Measurements from ENCODE around the gene TAF1C.

The TAF1C gene

GRCh38 chr16:84183911-84184591 lies 2.8 kb downstream of the TAF1C start:
- H3K4me3 Mint-ChIP-seq = no peak overlapping the region
- H3K36me3 Mint-ChIP-seq (ENCODE audit: low read depth) = peaks cover 13% of the 10 kb centered on the region
- peaks cover 10% of the 10 kb centered on the region for H3K4me1 Mint-ChIP-seq (ENCODE audit: low read depth)
- H3K27me3 Mint-ChIP-seq (ENCODE audit: low read depth) = no peaks in the 10 kb centered on the region
- DNase-seq (ENCODE audit: low spot score) = no peak
- no peak overlapping the region for H3K27ac Mint-ChIP-seq
- H3K9me3 Mint-ChIP-seq = no peaks in the 10 kb centered on the region

GRCh38 chr16:84183572-84183875 lies 3.3 kb downstream of the TAF1C start:
- H3K4me3 Mint-ChIP-seq = no peak overlapping the region
- H3K36me3 Mint-ChIP-seq (ENCODE audit: low read depth) = peaks cover 13% of the 10 kb centered on the region
- no peak for DNase-seq (ENCODE audit: low spot score)
- H3K27me3 Mint-ChIP-seq (ENCODE audit: low read depth) = no peaks in the 10 kb centered on the region
- no peaks in the 10 kb centered on the region for H3K9me3 Mint-ChIP-seq
- H3K27ac Mint-ChIP-seq = no peak overlapping the region
- peaks cover 10% of the 10 kb centered on the region for H3K4me1 Mint-ChIP-seq (ENCODE audit: low read depth)

GRCh38 chr16:84182680-84183571 lies 3.9 kb downstream of the TAF1C start:
- Mint-ChIP-seq H3K4me1 (ENCODE audit: low read depth) (peaks cover 10% of the 10 kb centered on the region), H3K27me3 (ENCODE audit: low read depth) (no peaks in the 10 kb centered on the region), H3K4me3 (no peak overlapping the region), H3K36me3 (ENCODE audit: low read depth) (peaks cover 16% of the 10 kb centered on the region), H3K9me3 (no peaks in the 10 kb centered on the region), H3K27ac (no peak overlapping the region)
- no peak for DNase-seq (ENCODE audit: low spot score)

- H3K27me3 Mint-ChIP-seq (ENCODE audit: low read depth) = no peaks in the 10 kb centered on the region
- no peaks in the 10 kb centered on the region for H3K9me3 Mint-ChIP-seq
- no peak for DNase-seq (ENCODE audit: low spot score)
- no peak overlapping the region for H3K4me3 Mint-ChIP-seq
- H3K4me1 Mint-ChIP-seq (ENCODE audit: low read depth) = peaks cover 9% of the 10 kb centered on the region
- peaks cover 19% of the 10 kb centered on the region for H3K36me3 Mint-ChIP-seq (ENCODE audit: low read depth)
- no peak overlapping the region for H3K27ac Mint-ChIP-seq
These were observed 4.8 kb downstream of the TAF1C start for GRCh38 chr16:84182104-84182503.

- Mint-ChIP-seq H3K9me3 (no peaks in the 10 kb centered on the region), H3K36me3 (ENCODE audit: low read depth) (peaks cover 16% of the 10 kb centered on the region), H3K27ac (no peak overlapping the region), H3K4me1 (ENCODE audit: low read depth) (peaks cover 7% of the 10 kb centered on the region), H3K4me3 (no peak overlapping the region), H3K27me3 (ENCODE audit: low read depth) (no peaks in the 10 kb centered on the region)
- DNase-seq (ENCODE audit: low spot score) = no peak
These were observed 5.5 kb downstream of the TAF1C start for GRCh38 chr16:84181144-84181915.

GRCh38 chr16:84180519-84181140 lies 6.2 kb downstream of the TAF1C start:
- Mint-ChIP-seq H3K4me3 (no peak overlapping the region), H3K9me3 (no peaks in the 10 kb centered on the region), H3K36me3 (ENCODE audit: low read depth) (peaks cover 16% of the 10 kb centered on the region), H3K27me3 (ENCODE audit: low read depth) (no peaks in the 10 kb centered on the region), H3K27ac (no peak overlapping the region), H3K4me1 (ENCODE audit: low read depth) (peaks cover 5% of the 10 kb centered on the region)
- no peak for DNase-seq (ENCODE audit: low spot score)

- no peaks in the 10 kb centered on the region for H3K27me3 Mint-ChIP-seq (ENCODE audit: low read depth)
- peaks cover 3% of the 10 kb centered on the region for H3K4me1 Mint-ChIP-seq (ENCODE audit: low read depth)
- H3K27ac Mint-ChIP-seq = no peak overlapping the region
- peaks cover 16% of the 10 kb centered on the region for H3K36me3 Mint-ChIP-seq (ENCODE audit: low read depth)
- H3K9me3 Mint-ChIP-seq = no peaks in the 10 kb centered on the region
- no peak for DNase-seq (ENCODE audit: low spot score)
- H3K4me3 Mint-ChIP-seq = no peak overlapping the region
These were observed 7.1 kb downstream of the TAF1C start for GRCh38 chr16:84179612-84180320.

- H3K27me3 Mint-ChIP-seq (ENCODE audit: low read depth) = no peaks in the 10 kb centered on the region
- H3K27ac Mint-ChIP-seq = no peak overlapping the region
- no peak for DNase-seq (ENCODE audit: low spot score)
- peaks cover 11% of the 10 kb centered on the region for H3K36me3 Mint-ChIP-seq (ENCODE audit: low read depth)
- no peak overlapping the region for H3K4me3 Mint-ChIP-seq
- H3K9me3 Mint-ChIP-seq = no peaks in the 10 kb centered on the region
- H3K4me1 Mint-ChIP-seq (ENCODE audit: low read depth) = peaks cover 3% of the 10 kb centered on the region
These were observed 7.8 kb downstream of the TAF1C start for GRCh38 chr16:84178892-84179611.

GRCh38 chr16:84178146-84178765 lies 8.6 kb downstream of the TAF1C start:
- Mint-ChIP-seq H3K4me3 (no peak overlapping the region), H3K9me3 (no peaks in the 10 kb centered on the region), H3K27me3 (ENCODE audit: low read depth) (no peaks in the 10 kb centered on the region), H3K36me3 (ENCODE audit: low read depth) (peaks cover 11% of the 10 kb centered on the region), H3K4me1 (ENCODE audit: low read depth) (peaks cover 3% of the 10 kb centered on the region), H3K27ac (no peak overlapping the region)
- DNase-seq (ENCODE audit: low spot score) = no peak

- peaks cover 7% of the 10 kb centered on the region for H3K36me3 Mint-ChIP-seq (ENCODE audit: low read depth)
- no peaks in the 10 kb centered on the region for H3K27me3 Mint-ChIP-seq (ENCODE audit: low read depth)
- no peaks in the 10 kb centered on the region for H3K9me3 Mint-ChIP-seq
- no peak overlapping the region for H3K4me3 Mint-ChIP-seq
- H3K27ac Mint-ChIP-seq = no peak overlapping the region
- DNase-seq (ENCODE audit: low spot score) = peak; percentile 30
- peaks cover 3% of the 10 kb centered on the region for H3K4me1 Mint-ChIP-seq (ENCODE audit: low read depth)
These were observed 9.2 kb downstream of the TAF1C start for GRCh38 chr16:84177741-84178073.

GRCh38 chr16:84176192-84177053 lies 10.4 kb downstream of the TAF1C start:
- no peaks in the 10 kb centered on the region for H3K9me3 Mint-ChIP-seq
- H3K27ac Mint-ChIP-seq = no peak overlapping the region
- no peak overlapping the region for H3K4me3 Mint-ChIP-seq
- no peaks in the 10 kb centered on the region for H3K27me3 Mint-ChIP-seq (ENCODE audit: low read depth)
- H3K36me3 Mint-ChIP-seq (ENCODE audit: low read depth) = peaks cover 6% of the 10 kb centered on the region
- peaks cover 3% of the 10 kb centered on the region for H3K4me1 Mint-ChIP-seq (ENCODE audit: low read depth)
- no peak for DNase-seq (ENCODE audit: low spot score)
